Measurements from ENCODE around the gene ZG16B. TPM values are rescaled to one million over a fixed set of nuclear protein-coding genes. Genes with fewer than 3 reads are reported as not detected.

ZG16B gene
- total RNA-seq, 1 experiment from 2014 or later: 0.34 TPM

DNA sequence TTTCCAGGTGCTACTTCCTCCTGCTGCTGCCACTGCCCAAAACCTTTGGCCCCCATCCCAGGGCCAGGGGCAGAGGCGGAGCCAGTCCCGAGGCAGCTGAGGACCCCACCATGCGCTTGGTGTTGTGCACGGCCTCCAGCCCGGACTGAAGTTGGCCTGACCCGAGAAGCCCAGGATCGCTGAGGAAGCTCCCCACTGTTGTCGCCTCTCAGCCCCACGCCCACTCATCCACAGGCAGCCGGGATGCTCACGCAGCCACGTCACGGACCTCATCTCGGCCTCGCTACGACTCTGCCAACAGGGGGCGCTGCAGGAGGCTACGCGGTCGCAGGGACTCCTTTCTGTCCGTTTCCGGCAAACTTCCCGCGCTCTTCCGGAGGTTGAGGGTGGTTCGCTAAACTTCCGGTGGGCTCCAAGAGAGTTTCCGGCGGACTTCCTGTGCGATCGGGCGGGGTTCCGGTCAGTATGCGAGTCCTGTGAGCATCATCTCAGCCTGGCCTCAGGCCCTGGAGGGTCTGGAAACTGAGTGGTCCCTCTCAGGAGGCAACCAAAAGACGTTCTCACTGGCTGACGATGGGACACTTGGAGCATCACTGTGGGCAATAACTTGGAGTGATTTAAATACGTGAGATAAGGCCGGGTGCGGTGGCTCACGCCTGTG, 12.4 kb downstream of the ZG16B start:
- H3K27me3 ChIP-seq (replicated peaks; ENCODE audit: control insufficient read depth, insufficient read depth, low read length): no peaks in the 10 kb centered on the region
- Mint-ChIP-seq H3K4me3 (ENCODE audit: unreplicated experiment) (no peak overlapping the region), H3K27me3 (ENCODE audit: insufficient read depth, unreplicated experiment) (no peaks in the 10 kb centered on the region), H3K4me1 (ENCODE audit: low read depth, unreplicated experiment) (peaks cover 10% of the 10 kb centered on the region), H3K27ac (ENCODE audit: unreplicated experiment) (no peak overlapping the region), H3K9me3 (ENCODE audit: unreplicated experiment) (no peaks in the 10 kb centered on the region), H3K36me3 (ENCODE audit: insufficient read depth, unreplicated experiment) (peaks cover 6% of the 10 kb centered on the region)
- DNase-seq: no peak
- BruUV-seq (replicated peaks): no TSS peak
- POLR2A ChIA-PET: no interaction called here
- no peaks in the 10 kb centered on the region for H3K36me3 ChIP-seq (ENCODE audit: control insufficient read depth, insufficient read depth, low read length)
- CTCF ChIA-PET: interaction anchor here (1.2 kb wide), 1 partner anchor 16 kb away, joined by 3 read pairs; no protein-coding TSS in a partner anchor
- no peaks in the 10 kb centered on the region for H3K9me3 ChIP-seq
- peaks cover 28% of the 10 kb centered on the region for H3K4me1 ChIP-seq
- intact Hi-C loops (cut with micrococcal nuclease; ENCODE audit: unreplicated experiment): no loop called here
- H3K4me3 ChIP-seq (ENCODE audit: low read depth, low read length): no peak overlapping the region
- TF ChIP-seq CTCF (IDR thresholded peaks at IDR 0.05; ENCODE audit: insufficient read depth in 1 of 2, low read depth in 1 of 2, low read length in 1 of 2, severe bottlenecking in 1 of 2, unreplicated experiment in 1 of 2): no peak

GRCh38 chr16:2843526-2843925, 13.4 kb downstream of the ZG16B start:
- CTCF ChIA-PET: no interaction called here
- Histone ChIP-seq H3K4me1 (peaks cover 38% of the 10 kb centered on the region), H3K36me3 (ENCODE audit: control insufficient read depth, insufficient read depth, low read length) (no peaks in the 10 kb centered on the region), H3K4me3 (ENCODE audit: low read depth, low read length) (no peak overlapping the region), H3K27me3 (replicated peaks; ENCODE audit: control insufficient read depth, insufficient read depth, low read length) (no peaks in the 10 kb centered on the region), H3K9me3 (no peaks in the 10 kb centered on the region)
- intact Hi-C loops (cut with micrococcal nuclease; ENCODE audit: unreplicated experiment): no loop called here
- BruUV-seq (replicated peaks): no TSS peak
- Mint-ChIP-seq H3K9me3 (ENCODE audit: unreplicated experiment) (no peaks in the 10 kb centered on the region), H3K4me1 (ENCODE audit: low read depth, unreplicated experiment) (peaks cover 7% of the 10 kb centered on the region), H3K27ac (ENCODE audit: unreplicated experiment) (no peak overlapping the region), H3K36me3 (ENCODE audit: insufficient read depth, unreplicated experiment) (peaks cover 6% of the 10 kb centered on the region), H3K27me3 (ENCODE audit: insufficient read depth, unreplicated experiment) (no peaks in the 10 kb centered on the region), H3K4me3 (ENCODE audit: unreplicated experiment) (no peak overlapping the region)
- POLR2A ChIA-PET: no interaction called here
- no peak for DNase-seq
- no peak for TF ChIP-seq CTCF (IDR thresholded peaks at IDR 0.05; ENCODE audit: insufficient read depth in 1 of 2, low read depth in 1 of 2, low read length in 1 of 2, severe bottlenecking in 1 of 2, unreplicated experiment in 1 of 2)

- TF ChIP-seq CTCF (IDR thresholded peaks at IDR 0.05; ENCODE audit: insufficient read depth in 1 of 2, low read depth in 1 of 2, low read length in 1 of 2, severe bottlenecking in 1 of 2, unreplicated experiment in 1 of 2): no peak
- H3K27me3 ChIP-seq (replicated peaks; ENCODE audit: control insufficient read depth, insufficient read depth, low read length): no peaks in the 10 kb centered on the region
- CTCF ChIA-PET: interaction anchor here (1.1 kb wide), 1 partner anchor 23 kb away, joined by 5 read pairs; no protein-coding TSS in a partner anchor
- Mint-ChIP-seq H3K4me3 (ENCODE audit: unreplicated experiment) (no peak overlapping the region), H3K27ac (ENCODE audit: unreplicated experiment) (no peak overlapping the region), H3K4me1 (ENCODE audit: low read depth, unreplicated experiment) (peaks cover 20% of the 10 kb centered on the region), H3K9me3 (ENCODE audit: unreplicated experiment) (no peaks in the 10 kb centered on the region), H3K27me3 (ENCODE audit: insufficient read depth, unreplicated experiment) (no peaks in the 10 kb centered on the region), H3K36me3 (ENCODE audit: insufficient read depth, unreplicated experiment) (peaks cover 18% of the 10 kb centered on the region)
- no TSS peak for BruUV-seq (replicated peaks)
- H3K4me3 ChIP-seq (ENCODE audit: low read depth, low read length): no peak overlapping the region
- peaks cover 39% of the 10 kb centered on the region for H3K4me1 ChIP-seq
- POLR2A ChIA-PET: no interaction called here
- intact Hi-C loops (cut with micrococcal nuclease; ENCODE audit: unreplicated experiment): loop anchor here (5.0 kb wide), 1 partner anchor 53 kb away; no protein-coding TSS in a partner anchor
- no peaks in the 10 kb centered on the region for H3K9me3 ChIP-seq
- DNase-seq: no peak
- no peaks in the 10 kb centered on the region for H3K36me3 ChIP-seq (ENCODE audit: control insufficient read depth, insufficient read depth, low read length)
These were observed 15.0 kb downstream of the ZG16B start for GRCh38 chr16:2845116-2845515.
